ENCODE data around the gene GSE1. TPM values are rescaled to one million over a fixed set of nuclear protein-coding genes. Genes with fewer than 3 reads are reported as not detected.
A peak's percentile ranks its signal among the peaks of the same experiment; 100 is the strongest.

Gene GSE1
- total and polyA plus RNA-seq, 2 of the 13 experiments (the other 11 are each of a cell fraction or from before 2014, with no cell fraction given) = 16.1 to 31.2 TPM

DNA sequence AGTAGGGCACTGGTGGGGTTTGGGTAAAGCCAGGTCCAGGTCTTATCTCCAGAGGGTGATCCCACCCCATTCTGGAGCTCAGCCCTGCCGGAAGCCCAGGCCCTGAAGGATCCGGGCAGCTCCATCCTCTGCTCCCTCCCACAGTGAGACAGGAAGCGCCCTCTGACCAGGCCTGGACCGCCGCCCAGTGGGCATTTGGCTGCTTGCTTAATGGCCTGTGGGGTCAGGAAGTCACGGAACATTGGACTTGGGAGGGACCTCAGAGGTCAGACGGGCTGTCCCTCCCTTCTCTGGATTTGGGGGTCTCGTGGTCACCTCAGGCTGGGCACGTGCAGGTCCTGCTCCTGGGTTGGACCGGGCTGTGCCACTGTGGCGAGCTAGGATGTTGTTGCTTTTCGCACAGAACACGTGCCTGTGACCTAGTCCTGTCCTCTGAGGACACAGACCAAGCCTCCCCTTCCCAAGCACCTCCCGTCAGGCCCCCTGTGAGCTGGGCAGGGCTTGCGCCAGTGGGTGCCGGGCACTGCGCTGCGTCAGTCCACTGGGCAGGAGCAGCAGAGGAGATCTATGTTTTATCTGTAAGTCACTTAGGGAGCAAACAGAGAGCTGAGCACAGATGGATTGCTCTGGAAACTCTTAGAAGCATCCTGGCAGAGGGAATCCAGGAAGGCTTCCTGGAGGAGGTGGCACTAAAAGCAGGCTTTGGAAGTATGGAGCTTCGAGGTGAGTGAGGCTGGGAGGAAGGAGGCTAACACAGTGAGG lies 49.4 kb upstream of the GSE1 start (continued):
- TF ChIP-seq, protein P1, sequence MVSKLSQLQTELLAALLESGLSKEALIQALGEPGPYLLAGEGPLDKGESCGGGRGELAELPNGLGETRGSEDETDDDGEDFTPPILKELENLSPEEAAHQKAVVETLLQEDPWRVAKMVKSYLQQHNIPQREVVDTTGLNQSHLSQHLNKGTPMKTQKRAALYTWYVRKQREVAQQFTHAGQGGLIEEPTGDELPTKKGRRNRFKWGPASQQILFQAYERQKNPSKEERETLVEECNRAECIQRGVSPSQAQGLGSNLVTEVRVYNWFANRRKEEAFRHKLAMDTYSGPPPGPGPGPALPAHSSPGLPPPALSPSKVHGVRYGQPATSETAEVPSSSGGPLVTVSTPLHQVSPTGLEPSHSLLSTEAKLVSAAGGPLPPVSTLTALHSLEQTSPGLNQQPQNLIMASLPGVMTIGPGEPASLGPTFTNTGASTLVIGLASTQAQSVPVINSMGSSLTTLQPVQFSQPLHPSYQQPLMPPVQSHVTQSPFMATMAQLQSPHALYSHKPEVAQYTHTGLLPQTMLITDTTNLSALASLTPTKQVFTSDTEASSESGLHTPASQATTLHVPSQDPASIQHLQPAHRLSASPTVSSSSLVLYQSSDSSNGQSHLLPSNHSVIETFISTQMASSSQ (IDR thresholded peaks at IDR 0.05; ENCODE audit: low read depth) = no peak
- TF ChIP-seq, protein P1 (CRISPR knock-in tag; IDR thresholded peaks at IDR 0.05; ENCODE audit: borderline replicate concordance) = peak; percentile 46; the same call in 1 of the 2 replicates
- TF ChIP-seq ARID3A (IDR thresholded peaks at IDR 0.05; ENCODE audit: low read depth, low read length) (0 out of 2 replicates have a peak, but pooled peaks have one; percentile 11), ZNF207 (IDR thresholded peaks at IDR 0.05; ENCODE audit: borderline replicate concordance) (no peak), ZBTB26 (CRISPR knock-in tag; IDR thresholded peaks at IDR 0.05; ENCODE audit: borderline replicate concordance) (no peak), ZNF598 (CRISPR knock-in tag; IDR thresholded peaks at IDR 0.05; ENCODE audit: borderline replicate concordance) (peak; percentile 25; the same call in 1 of the 2 replicates), RCOR2 (CRISPR knock-in tag; IDR thresholded peaks at IDR 0.05) (peak; percentile 53; the same call in 1 of the 2 replicates), PITX1 (CRISPR knock-in tag; IDR thresholded peaks at IDR 0.05) (peak; percentile 79), ZKSCAN1 (IDR thresholded peaks at IDR 0.05; ENCODE audit: low read length) (no peak), CHCHD3 (CRISPR knock-in tag; IDR thresholded peaks at IDR 0.05) (no peak), NFIB (CRISPR knock-in tag; IDR thresholded peaks at IDR 0.05; ENCODE audit: borderline replicate concordance) (no peak), TEAD3 (CRISPR knock-in tag; optimal IDR thresholded peaks at IDR 0.05; ENCODE audit: borderline replicate concordance) (peak; percentile 85), ZNF263 (CRISPR knock-in tag; IDR thresholded peaks at IDR 0.05) (peak; percentile 61)
- TF ChIP-seq, protein P2, sequence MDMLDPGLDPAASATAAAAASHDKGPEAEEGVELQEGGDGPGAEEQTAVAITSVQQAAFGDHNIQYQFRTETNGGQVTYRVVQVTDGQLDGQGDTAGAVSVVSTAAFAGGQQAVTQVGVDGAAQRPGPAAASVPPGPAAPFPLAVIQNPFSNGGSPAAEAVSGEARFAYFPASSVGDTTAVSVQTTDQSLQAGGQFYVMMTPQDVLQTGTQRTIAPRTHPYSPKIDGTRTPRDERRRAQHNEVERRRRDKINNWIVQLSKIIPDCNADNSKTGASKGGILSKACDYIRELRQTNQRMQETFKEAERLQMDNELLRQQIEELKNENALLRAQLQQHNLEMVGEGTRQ (IDR thresholded peaks at IDR 0.05; ENCODE audit: low read depth, low read length) = no peak
- TF ChIP-seq, protein P2 (CRISPR knock-in tag; IDR thresholded peaks at IDR 0.05; ENCODE audit: borderline replicate concordance) = no peak
- TF ChIP-seq, protein P3, sequence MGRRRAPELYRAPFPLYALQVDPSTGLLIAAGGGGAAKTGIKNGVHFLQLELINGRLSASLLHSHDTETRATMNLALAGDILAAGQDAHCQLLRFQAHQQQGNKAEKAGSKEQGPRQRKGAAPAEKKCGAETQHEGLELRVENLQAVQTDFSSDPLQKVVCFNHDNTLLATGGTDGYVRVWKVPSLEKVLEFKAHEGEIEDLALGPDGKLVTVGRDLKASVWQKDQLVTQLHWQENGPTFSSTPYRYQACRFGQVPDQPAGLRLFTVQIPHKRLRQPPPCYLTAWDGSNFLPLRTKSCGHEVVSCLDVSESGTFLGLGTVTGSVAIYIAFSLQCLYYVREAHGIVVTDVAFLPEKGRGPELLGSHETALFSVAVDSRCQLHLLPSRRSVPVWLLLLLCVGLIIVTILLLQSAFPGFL (CRISPR knock-in tag; IDR thresholded peaks at IDR 0.05) = no peak
- TF ChIP-seq, protein P4, sequence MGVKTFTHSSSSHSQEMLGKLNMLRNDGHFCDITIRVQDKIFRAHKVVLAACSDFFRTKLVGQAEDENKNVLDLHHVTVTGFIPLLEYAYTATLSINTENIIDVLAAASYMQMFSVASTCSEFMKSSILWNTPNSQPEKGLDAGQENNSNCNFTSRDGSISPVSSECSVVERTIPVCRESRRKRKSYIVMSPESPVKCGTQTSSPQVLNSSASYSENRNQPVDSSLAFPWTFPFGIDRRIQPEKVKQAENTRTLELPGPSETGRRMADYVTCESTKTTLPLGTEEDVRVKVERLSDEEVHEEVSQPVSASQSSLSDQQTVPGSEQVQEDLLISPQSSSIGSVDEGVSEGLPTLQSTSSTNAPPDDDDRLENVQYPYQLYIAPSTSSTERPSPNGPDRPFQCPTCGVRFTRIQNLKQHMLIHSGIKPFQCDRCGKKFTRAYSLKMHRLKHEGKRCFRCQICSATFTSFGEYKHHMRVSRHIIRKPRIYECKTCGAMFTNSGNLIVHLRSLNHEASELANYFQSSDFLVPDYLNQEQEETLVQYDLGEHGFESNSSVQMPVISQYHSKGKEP (CRISPR knock-in tag; IDR thresholded peaks at IDR 0.05) = no peak
